ENCODE results near the gene HDAC4. TPM values are rescaled to one million over a fixed set of nuclear protein-coding genes. Genes with fewer than 3 reads are reported as not detected.

The HDAC4 gene
- total RNA-seq, 1 donor: 28.3 TPM

- no peak for DNase-seq (ENCODE audit: low read depth)
- H3K4me3 ChIP-seq (ENCODE audit: low read depth, low read length): no peak overlapping the region
- TF ChIP-seq, protein P1, sequence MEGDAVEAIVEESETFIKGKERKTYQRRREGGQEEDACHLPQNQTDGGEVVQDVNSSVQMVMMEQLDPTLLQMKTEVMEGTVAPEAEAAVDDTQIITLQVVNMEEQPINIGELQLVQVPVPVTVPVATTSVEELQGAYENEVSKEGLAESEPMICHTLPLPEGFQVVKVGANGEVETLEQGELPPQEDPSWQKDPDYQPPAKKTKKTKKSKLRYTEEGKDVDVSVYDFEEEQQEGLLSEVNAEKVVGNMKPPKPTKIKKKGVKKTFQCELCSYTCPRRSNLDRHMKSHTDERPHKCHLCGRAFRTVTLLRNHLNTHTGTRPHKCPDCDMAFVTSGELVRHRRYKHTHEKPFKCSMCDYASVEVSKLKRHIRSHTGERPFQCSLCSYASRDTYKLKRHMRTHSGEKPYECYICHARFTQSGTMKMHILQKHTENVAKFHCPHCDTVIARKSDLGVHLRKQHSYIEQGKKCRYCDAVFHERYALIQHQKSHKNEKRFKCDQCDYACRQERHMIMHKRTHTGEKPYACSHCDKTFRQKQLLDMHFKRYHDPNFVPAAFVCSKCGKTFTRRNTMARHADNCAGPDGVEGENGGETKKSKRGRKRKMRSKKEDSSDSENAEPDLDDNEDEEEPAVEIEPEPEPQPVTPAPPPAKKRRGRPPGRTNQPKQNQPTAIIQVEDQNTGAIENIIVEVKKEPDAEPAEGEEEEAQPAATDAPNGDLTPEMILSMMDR (IDR thresholded peaks at IDR 0.05; ENCODE audit: insufficient read depth, low read length): no peak
Observed at GRCh38 chr2:239086325-239087020, 314.3 kb downstream of the HDAC4 start.

DNA sequence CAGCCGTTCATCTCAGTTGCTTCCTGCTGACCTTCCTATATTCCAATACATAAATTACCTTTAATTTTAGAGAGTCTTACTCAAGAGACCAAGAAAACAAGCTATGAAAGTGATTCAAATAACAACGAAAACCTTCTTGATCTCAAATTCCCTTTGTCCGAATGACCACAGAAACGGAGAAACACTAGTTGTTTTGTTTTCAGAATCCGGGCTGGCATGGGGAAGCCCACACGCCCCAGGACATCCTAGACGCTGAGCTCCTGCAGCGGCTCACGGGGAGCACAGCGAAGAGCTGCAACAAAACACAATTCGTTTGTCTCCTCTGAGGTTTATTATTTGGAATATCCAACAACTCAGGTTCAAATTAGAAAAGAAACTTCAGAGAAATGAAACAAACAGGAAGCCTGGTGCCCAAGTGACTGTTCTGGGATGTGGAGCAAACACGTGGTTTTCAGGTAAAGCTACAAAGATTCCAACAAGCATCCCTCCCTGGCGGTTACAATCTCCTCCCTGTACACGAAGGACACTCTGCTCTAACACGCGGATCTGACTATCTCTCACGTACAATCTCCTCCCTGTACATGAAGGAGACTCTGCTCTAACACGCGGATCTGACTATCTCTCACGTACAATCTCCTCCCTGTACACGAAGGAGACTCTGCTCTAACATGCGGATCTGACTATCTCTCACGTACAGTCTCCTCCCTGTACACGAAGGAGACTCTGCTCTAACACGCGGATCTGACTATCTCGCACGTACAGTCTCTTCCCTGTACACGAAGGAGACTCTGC, 315.4 kb downstream of the HDAC4 start:
- DNase-seq (ENCODE audit: low read depth): no peak
- TF ChIP-seq, protein P1 (IDR thresholded peaks at IDR 0.05; ENCODE audit: insufficient read depth, low read length): no peak
- no peak overlapping the region for H3K4me3 ChIP-seq (ENCODE audit: low read depth, low read length)

- TF ChIP-seq, protein P1 (IDR thresholded peaks at IDR 0.05; ENCODE audit: insufficient read depth, low read length): no peak
- no peak overlapping the region for H3K4me3 ChIP-seq (ENCODE audit: low read depth, low read length)
- DNase-seq (ENCODE audit: low read depth): no peak
Observed at GRCh38 chr2:239084007-239084406, 316.8 kb downstream of the HDAC4 start.

- H3K4me3 ChIP-seq (ENCODE audit: low read depth, low read length): no peak overlapping the region
- DNase-seq (ENCODE audit: low read depth): no peak
- TF ChIP-seq, protein P1 (IDR thresholded peaks at IDR 0.05; ENCODE audit: insufficient read depth, low read length): no peak
Observed at GRCh38 chr2:239082425-239082824, 318.4 kb downstream of the HDAC4 start.

DNA sequence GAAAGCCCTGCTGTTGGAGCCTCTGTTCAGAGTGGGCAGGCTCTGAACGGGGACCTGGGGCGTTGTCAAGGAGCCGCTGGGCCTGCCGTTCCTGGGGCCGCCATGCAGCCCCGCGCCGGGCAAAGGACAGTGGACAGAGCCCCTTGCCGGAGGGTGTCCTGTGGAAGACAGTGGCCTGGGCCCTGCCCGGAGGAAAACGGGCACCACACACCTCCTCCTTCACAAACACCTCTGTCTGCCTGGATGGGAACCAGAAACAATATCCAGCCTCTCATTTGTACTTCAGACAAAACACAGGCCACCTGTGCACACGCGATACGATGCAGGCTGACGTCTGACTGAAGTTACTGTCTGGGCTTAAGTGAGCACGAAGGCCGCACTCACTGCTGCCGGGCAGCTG, 319.2 kb downstream of the HDAC4 start:
- no peak for DNase-seq (ENCODE audit: low read depth)
- no peak overlapping the region for H3K4me3 ChIP-seq (ENCODE audit: low read depth, low read length)
- TF ChIP-seq, protein P1 (IDR thresholded peaks at IDR 0.05; ENCODE audit: insufficient read depth, low read length): no peak

GRCh38 chr2:239081046-239081445, 319.8 kb downstream of the HDAC4 start:
- H3K4me3 ChIP-seq (ENCODE audit: low read depth, low read length): no peak overlapping the region
- no peak for DNase-seq (ENCODE audit: low read depth)
- TF ChIP-seq, protein P1 (IDR thresholded peaks at IDR 0.05; ENCODE audit: insufficient read depth, low read length): no peak

All from fibroblast of the aortic adventitia (primary cell).